HPDE6-E6E7 (cell line): ENCODE data around the gene B3GNT9.

Source experiments
- DNase-seq: peaks from one replicate; pipeline ENCODE4 v3.0.0; 2011; ENCODE audit warnings: missing footprints; ENCODE audit errors: extremely low spot score

B3GNT9 gene

GRCh38 chr16:67184995-67185650 is 34.3 kb upstream of the B3GNT9 start:
- DNase-seq: no peak

GRCh38 chr16:67184453-67184994 is 33.7 kb upstream of the B3GNT9 start:
- DNase-seq: no peak

- DNase-seq: peak; percentile 100
Measured at GRCh38 chr16:67183627-67184452, 33.0 kb upstream of the B3GNT9 start, which contains the start of gene MATCAP1. MATCAP1 (minus strand) TSS chr16:67183963; CDS start chr16:67180610, 3,353 bp downstream.

GRCh38 chr16:67183284-67183626 is 32.5 kb upstream of the B3GNT9 start:
- DNase-seq: no peak

- no peak for DNase-seq
Measured at GRCh38 chr16:67182288-67182687, 31.5 kb upstream of the B3GNT9 start.

GRCh38 chr16:67181346-67181745 is 30.5 kb upstream of the B3GNT9 start:
- DNase-seq: no peak

- DNase-seq: no peak
Measured at GRCh38 chr16:67180166-67180565, 29.4 kb upstream of the B3GNT9 start.

GRCh38 chr16:67179421-67180080 is 28.8 kb upstream of the B3GNT9 start:
- DNase-seq: no peak

- peak; percentile 94 for DNase-seq
Measured at GRCh38 chr16:67177743-67178699, 27.2 kb upstream of the B3GNT9 start.

- no peak for DNase-seq
Measured at GRCh38 chr16:67176662-67177061, 25.9 kb upstream of the B3GNT9 start.

- no peak for DNase-seq
Measured at GRCh38 chr16:67174706-67175231, 24.0 kb upstream of the B3GNT9 start.

GRCh38 chr16:67173808-67174705 is 23.3 kb upstream of the B3GNT9 start:
- peak; percentile 92 for DNase-seq

GRCh38 chr16:67173323-67173722 is 22.5 kb upstream of the B3GNT9 start:
- no peak for DNase-seq

- no peak for DNase-seq
Measured at GRCh38 chr16:67170949-67171649, 20.3 kb upstream of the B3GNT9 start.

- DNase-seq: peak; percentile 78
Measured at GRCh38 chr16:67170168-67170948, 19.6 kb upstream of the B3GNT9 start, which contains the start of gene NOL3. NOL3 (plus strand) TSS chr16:67170538.

- no peak for DNase-seq
Measured at GRCh38 chr16:67169642-67170167, 18.9 kb upstream of the B3GNT9 start.

GRCh38 chr16:67169011-67169451 is 18.2 kb upstream of the B3GNT9 start:
- DNase-seq: no peak

GRCh38 chr16:67167588-67167987 is 16.8 kb upstream of the B3GNT9 start:
- DNase-seq: no peak
